ENCODE data around the gene GTF3C1.
A peak's percentile ranks its signal among the peaks of the same experiment; 100 is the strongest.

Gene GTF3C1

DNA sequence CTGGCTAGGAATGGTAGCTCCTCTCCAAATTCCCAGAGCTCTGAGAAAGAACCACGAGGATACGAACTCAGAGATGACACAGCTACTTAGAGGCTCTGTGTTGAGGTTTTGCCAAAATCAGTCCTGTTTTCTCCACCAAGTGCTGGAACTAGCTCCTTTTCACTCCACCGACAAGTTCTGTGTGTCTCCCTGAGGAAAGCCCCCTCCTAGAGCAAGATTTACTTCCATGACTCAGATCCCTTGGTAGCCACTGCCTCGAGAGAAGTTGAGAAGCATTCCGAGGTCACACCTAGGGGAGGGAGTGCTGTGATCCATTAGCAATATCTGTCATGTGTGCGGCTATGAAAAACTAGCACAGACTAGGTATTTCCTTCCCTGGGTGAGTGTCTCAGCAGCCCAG, 117.2 kb downstream of the GTF3C1 start:
- no peak for DNase-seq (ENCODE audit: low read depth)
- no peak overlapping the region for H3K4me3 ChIP-seq (ENCODE audit: low read depth, low read length)
- no peak for TF ChIP-seq MAX (IDR thresholded peaks at IDR 0.05; ENCODE audit: low read depth, low read length)
- TF ChIP-seq, protein P1, sequence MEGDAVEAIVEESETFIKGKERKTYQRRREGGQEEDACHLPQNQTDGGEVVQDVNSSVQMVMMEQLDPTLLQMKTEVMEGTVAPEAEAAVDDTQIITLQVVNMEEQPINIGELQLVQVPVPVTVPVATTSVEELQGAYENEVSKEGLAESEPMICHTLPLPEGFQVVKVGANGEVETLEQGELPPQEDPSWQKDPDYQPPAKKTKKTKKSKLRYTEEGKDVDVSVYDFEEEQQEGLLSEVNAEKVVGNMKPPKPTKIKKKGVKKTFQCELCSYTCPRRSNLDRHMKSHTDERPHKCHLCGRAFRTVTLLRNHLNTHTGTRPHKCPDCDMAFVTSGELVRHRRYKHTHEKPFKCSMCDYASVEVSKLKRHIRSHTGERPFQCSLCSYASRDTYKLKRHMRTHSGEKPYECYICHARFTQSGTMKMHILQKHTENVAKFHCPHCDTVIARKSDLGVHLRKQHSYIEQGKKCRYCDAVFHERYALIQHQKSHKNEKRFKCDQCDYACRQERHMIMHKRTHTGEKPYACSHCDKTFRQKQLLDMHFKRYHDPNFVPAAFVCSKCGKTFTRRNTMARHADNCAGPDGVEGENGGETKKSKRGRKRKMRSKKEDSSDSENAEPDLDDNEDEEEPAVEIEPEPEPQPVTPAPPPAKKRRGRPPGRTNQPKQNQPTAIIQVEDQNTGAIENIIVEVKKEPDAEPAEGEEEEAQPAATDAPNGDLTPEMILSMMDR (IDR thresholded peaks at IDR 0.05; ENCODE audit: low read depth, low read length) = no peak
- no peak for TF ChIP-seq POLR2A (IDR thresholded peaks at IDR 0.05; ENCODE audit: extremely low read depth, insufficient read length)
- TF ChIP-seq MYC (IDR thresholded peaks at IDR 0.05; ENCODE audit: low read depth, low read length) = no peak

DNA sequence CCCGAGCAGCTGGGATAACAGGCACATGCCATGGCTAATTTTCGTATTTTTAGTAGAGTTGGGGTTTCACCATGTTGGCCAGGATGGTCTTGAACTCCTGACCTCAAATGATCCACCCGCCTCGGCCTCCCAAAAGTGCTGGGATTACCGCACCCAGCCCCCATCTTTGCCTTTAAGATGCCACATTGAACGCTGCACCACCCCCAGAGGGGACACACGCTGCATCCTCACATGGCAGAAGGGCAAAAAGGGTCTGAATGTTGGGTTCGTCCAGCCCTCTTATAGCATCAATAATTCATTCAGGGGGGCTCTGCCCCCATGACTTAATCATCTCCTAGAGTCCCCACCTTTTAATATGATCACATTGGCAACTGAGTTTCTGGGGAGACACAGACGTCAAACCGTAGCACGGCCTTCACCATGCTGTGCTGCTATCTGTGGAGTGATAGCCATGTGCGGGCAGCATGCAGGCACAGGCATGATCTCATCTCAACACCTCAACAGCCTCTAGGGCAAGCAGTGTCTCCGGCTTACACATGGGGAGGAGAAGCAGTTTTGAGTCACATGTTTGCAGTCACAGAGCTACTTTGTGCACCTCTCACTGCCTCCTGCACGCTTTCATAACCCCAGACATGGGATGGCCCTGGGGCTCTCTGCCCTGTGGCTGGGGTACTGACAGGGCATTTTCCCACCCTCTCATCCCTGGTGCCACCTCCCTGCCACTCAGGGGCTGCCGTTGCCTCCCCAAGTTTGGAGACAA, 117.8 kb downstream of the GTF3C1 start:
- H3K4me3 ChIP-seq (ENCODE audit: low read depth, low read length) = no peak overlapping the region
- TF ChIP-seq, protein P1 (IDR thresholded peaks at IDR 0.05; ENCODE audit: low read depth, low read length) = no peak
- TF ChIP-seq POLR2A (IDR thresholded peaks at IDR 0.05; ENCODE audit: extremely low read depth, insufficient read length) (no peak), MYC (IDR thresholded peaks at IDR 0.05; ENCODE audit: low read depth, low read length) (no peak), MAX (IDR thresholded peaks at IDR 0.05; ENCODE audit: low read depth, low read length) (no peak)
- DNase-seq (ENCODE audit: low read depth) = no peak

GRCh38 chr16:27430923-27431484, 118.7 kb downstream of the GTF3C1 start:
- TF ChIP-seq, protein P1 (IDR thresholded peaks at IDR 0.05; ENCODE audit: low read depth, low read length) = no peak
- TF ChIP-seq MAX (IDR thresholded peaks at IDR 0.05; ENCODE audit: low read depth, low read length) = no peak
- TF ChIP-seq MYC (IDR thresholded peaks at IDR 0.05; ENCODE audit: low read depth, low read length) = no peak
- TF ChIP-seq POLR2A (IDR thresholded peaks at IDR 0.05; ENCODE audit: extremely low read depth, insufficient read length) = no peak
- no peak overlapping the region for H3K4me3 ChIP-seq (ENCODE audit: low read depth, low read length)

DNA sequence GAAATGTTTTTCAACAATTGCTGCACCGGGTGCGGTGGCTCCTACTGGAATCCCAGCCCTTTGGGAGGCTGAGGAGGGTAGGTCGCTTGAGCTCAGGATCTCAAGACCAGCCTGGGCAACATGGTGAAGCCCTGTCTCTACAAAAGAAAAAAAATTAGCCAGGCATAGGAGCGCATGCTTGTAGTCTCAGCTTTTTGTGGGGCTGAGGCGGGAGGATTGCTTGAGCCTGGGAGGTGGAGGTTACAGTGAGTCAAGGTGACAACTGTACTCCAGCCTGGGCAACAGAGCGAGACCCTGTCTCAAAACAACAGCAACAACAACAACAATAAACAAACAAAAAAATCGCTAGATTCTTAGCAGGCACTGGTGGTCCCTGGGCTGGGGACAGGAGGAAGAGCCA, 119.2 kb downstream of the GTF3C1 start:
- no peak for DNase-seq (ENCODE audit: low read depth)
- no peak overlapping the region for H3K4me3 ChIP-seq (ENCODE audit: low read depth, low read length)
- TF ChIP-seq MYC (IDR thresholded peaks at IDR 0.05; ENCODE audit: low read depth, low read length) (no peak), POLR2A (IDR thresholded peaks at IDR 0.05; ENCODE audit: extremely low read depth, insufficient read length) (no peak)

More at GRCh38 chr16:27430923-27431484, 118.7 kb downstream of the GTF3C1 start:
- peak; percentile 51 for DNase-seq (ENCODE audit: low read depth)

DNA sequence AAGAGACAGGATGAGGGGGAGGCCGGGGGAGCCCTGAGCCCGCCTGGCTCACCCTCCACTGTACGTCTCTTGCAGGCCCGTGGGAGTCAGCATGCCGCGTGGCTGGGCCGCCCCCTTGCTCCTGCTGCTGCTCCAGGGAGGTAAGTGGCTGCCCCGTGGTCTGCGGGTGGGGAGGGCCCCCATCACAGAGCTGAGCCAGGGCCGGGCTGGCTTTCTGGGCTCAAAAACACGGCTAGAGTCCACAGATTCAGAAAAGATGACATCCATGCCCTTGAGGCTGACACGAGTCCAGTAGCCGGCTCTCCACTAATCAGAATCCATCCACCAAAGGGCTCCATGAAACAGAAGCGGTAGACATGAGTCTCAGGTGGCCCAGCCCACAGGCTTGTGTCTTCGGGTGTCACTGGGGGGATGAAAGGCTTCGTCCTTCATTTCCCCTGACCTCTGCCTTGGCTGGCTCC, 119.7 kb downstream of the GTF3C1 start:
- no peak overlapping the region for H3K4me3 ChIP-seq (ENCODE audit: low read depth, low read length)
- no peak for DNase-seq (ENCODE audit: low read depth)
- TF ChIP-seq MAX (IDR thresholded peaks at IDR 0.05; ENCODE audit: low read depth, low read length) = no peak
- no peak for TF ChIP-seq MYC (IDR thresholded peaks at IDR 0.05; ENCODE audit: low read depth, low read length)
- TF ChIP-seq POLR2A (IDR thresholded peaks at IDR 0.05; ENCODE audit: extremely low read depth, insufficient read length) = no peak
- TF ChIP-seq, protein P1 (IDR thresholded peaks at IDR 0.05; ENCODE audit: low read depth, low read length) = no peak

DNA sequence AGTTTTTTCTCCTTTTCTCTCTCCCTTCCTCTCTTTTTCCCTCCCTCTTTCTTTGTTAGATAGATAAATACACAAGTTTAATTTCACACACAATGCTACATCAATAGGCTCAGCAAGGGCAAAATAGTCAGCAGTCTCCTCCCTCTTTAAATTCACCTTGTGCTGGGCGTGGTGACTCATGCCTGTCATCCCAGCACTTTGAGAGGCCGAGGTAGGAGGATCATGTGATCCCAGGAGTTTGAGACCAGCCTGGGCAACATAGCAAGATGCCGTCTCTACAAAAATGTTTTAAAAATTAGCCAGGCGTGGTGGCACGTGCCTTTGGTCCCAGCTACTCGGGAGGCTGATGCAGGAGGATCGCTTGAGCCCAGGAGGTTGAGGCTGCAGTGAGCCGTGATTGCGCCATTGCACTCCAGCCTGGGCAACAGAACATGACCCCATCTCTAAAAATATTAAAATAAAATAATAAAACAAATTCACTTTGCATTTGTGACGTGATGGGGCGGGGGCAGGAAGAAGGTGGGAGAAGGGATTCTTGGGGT, 120.3 kb downstream of the GTF3C1 start:
- TF ChIP-seq MAX (IDR thresholded peaks at IDR 0.05; ENCODE audit: low read depth, low read length) (no peak), POLR2A (IDR thresholded peaks at IDR 0.05; ENCODE audit: extremely low read depth, insufficient read length) (no peak), MYC (IDR thresholded peaks at IDR 0.05; ENCODE audit: low read depth, low read length) (no peak)
- TF ChIP-seq, protein P1 (IDR thresholded peaks at IDR 0.05; ENCODE audit: low read depth, low read length) = no peak
- no peak for DNase-seq (ENCODE audit: low read depth)
- H3K4me3 ChIP-seq (ENCODE audit: low read depth, low read length) = no peak overlapping the region

Data from NB4 (cell line).